ENCODE results near the gene CLSTN2. TPM values are rescaled to one million over a fixed set of nuclear protein-coding genes. Genes with fewer than 3 reads are reported as not detected.
A peak's percentile ranks its signal among the peaks of the same experiment; 100 is the strongest.

Gene CLSTN2
- polyA plus RNA-seq, 1 donor from 2014 or later, result not detected

DNA sequence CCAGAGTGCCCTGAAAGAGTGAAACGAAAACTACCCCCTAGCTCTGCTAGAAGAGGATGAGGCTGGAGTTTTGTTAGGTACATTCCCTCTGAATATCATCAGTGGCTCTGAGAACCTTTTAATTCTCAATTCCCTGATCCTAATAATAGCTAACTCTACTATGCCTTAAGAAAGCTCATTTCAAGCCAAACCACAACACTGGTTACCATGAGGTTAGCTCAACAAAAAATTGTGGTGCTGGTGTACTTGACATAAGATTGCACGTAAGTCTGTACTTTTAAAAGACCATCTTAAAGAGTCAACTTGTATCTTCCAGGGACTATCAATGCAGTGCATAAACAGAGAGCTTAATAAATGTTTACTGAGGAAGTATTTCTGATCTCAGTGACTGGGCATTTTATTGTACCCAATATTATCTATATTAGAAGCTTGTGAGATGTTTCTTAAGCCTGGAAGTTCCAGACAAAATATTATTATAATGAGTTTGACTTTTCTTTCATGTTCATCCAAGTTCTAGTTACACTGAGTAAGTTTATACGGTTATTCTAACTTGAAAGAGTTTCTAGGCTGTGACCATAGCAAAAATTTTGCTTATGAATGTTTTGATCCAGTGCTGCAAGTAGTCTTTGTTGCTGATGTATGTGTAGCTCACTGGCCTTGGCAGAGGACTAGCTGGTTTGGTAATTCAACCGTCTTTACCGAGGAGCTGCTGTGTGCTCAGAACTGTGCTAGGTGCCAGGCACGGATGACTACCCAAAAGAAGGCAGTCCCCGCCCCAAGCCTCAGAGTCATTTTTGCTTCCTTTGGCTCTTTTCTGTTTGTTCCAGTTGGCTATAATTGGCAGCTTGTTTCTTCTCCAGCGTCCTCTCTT, 408.5 kb downstream of the CLSTN2 start:
- Mint-ChIP-seq H3K27ac (no peak overlapping the region), H3K4me1 (no peaks in the 10 kb centered on the region), H3K36me3 (no peaks in the 10 kb centered on the region), H3K9me3 (no peaks in the 10 kb centered on the region), H3K4me3 (no peak overlapping the region), H3K27me3 (peaks cover 5% of the 10 kb centered on the region)

DNA sequence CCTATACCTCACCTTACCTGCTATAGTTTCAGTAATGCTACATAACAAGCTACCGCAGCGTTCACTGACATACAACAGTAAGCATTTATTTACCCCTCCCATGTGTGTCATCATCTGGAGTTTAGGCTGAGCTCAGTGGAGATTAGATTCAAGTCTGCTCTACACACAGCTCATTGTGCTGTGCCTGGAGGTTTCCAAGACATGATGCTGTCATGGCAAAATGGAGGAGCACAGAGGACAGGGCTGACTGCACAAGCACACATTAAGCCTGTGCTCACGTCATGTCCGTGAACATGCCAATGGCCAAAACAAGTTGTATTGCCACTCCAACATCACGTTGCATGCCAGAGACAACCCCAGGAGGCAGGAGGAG, 409.1 kb downstream of the CLSTN2 start:
- peaks cover 0 to 5% (median 4%) of the 10 kb centered on the region in 3 donors for H3K9me3 Mint-ChIP-seq
- H3K36me3 Mint-ChIP-seq, result no peaks in the 10 kb centered on the region
- H3K4me1 Mint-ChIP-seq, result no peaks in the 10 kb centered on the region
- peaks cover 5% of the 10 kb centered on the region for H3K27me3 Mint-ChIP-seq
- no peak overlapping the region for H3K27ac Mint-ChIP-seq
- H3K4me3 Mint-ChIP-seq, result no peak overlapping the region

DNA sequence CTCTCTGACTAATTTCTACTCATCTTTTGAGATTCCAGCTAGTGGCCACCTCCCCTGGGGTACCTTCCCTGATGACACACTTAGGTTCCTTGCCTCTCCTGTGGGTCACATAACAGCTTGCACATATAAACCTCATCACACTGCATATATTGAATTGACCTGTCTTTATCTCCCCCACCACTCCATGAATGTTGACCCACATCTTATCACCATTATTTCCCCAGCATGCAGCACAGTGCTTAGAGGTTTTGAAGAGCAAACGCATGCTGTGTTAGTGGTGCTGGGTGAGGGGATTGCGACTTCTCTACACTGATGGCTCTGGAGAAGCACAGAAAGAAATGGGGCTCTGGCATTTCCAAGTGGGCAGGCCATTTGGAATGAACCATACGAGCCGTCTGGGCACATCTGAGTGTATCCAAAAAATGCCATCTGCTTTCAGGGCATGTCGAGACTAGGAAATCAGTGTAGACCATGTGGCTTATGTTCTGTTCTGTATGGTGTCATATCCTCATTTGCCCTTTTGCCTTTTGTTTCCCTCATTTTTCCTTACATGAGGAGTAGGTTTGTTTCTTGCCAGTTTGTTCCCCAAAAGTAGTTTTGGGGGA, 409.7 kb downstream of the CLSTN2 start:
- no peaks in the 10 kb centered on the region for H3K4me1 Mint-ChIP-seq
- no peaks in the 10 kb centered on the region for H3K36me3 Mint-ChIP-seq

DNA sequence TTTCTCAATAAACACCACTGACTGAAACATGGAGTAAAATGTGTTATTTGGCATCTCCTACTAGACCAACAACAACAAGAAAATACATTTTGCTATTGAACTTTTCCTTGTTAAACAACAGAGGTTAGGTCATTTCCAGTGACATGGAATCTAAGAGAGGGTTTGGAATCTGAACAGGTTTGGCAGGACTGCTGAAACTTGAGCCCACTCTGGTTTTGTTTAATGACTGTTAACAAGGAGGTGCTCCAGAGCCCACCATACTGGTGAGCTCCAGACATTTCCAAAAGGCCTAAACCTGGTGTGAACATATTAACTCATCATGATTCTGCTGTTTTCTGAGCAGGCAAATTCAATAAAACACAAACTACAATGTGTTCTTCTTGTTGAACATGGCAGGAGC, 412.2 kb downstream of the CLSTN2 start:
- no peak overlapping the region for H3K27ac Mint-ChIP-seq
- H3K27me3 Mint-ChIP-seq, result peaks cover 5% of the 10 kb centered on the region
- no peaks in the 10 kb centered on the region for H3K36me3 Mint-ChIP-seq
- H3K4me1 Mint-ChIP-seq, result no peaks in the 10 kb centered on the region
- H3K4me3 Mint-ChIP-seq, result no peak overlapping the region
- peaks cover 0 to 7% (median 6%) of the 10 kb centered on the region in 3 donors for H3K9me3 Mint-ChIP-seq

More for the DNA sequence above, 409.7 kb downstream of the CLSTN2 start:
- H3K9me3 Mint-ChIP-seq, result peaks cover 0 to 7% (median 6%) of the 10 kb centered on the region in 3 donors
- peaks cover 5% of the 10 kb centered on the region for H3K27me3 Mint-ChIP-seq
- no peak overlapping the region for H3K4me3 Mint-ChIP-seq
- no peak overlapping the region for H3K27ac Mint-ChIP-seq

DNA sequence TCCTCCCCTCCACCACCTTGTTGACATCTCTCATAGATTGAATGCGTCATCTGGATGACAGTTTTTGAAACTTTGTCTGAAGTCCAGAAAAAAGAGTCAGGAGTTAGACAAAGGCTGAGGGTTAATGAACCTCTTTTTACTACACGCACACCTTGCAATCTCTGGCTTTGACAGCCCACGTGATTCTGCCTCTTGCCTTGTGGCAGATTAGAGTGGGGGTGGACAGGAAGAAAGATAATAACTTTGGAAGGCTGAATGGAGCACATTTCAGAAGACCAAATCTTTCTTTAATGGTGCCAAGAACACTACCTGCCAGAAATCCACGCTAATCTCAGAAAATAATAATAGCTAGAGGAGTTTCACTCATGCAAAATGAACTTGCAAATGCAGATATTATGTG, 415.0 kb downstream of the CLSTN2 start:
- H3K9me3 Mint-ChIP-seq, result peaks cover 0 to 7% (median 6%) of the 10 kb centered on the region in 3 donors
- no peaks in the 10 kb centered on the region for H3K4me1 Mint-ChIP-seq
- no peak overlapping the region for H3K4me3 Mint-ChIP-seq
- H3K27ac Mint-ChIP-seq, result no peak overlapping the region
- H3K27me3 Mint-ChIP-seq, result peaks cover 9% of the 10 kb centered on the region
- no peaks in the 10 kb centered on the region for H3K36me3 Mint-ChIP-seq

DNA sequence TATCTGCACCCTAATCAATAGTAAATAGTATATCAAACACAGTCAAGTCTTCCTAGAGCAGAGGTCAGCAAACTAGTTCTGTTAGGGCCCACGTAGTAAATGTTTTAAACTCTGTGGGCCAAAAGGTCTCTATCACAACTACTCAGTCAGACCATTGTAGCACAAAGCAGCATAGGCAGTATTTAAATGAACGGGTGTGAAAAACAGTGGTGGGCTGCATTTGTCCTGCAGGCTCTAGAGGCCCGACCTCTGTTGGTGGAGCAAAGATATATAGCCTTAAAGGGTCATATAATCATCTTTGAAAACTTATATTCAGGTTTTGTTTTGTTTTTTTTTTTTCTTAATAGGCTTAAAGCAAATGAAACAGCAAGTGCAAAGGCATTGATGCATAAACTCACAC, 416.5 kb downstream of the CLSTN2 start:
- Mint-ChIP-seq H3K4me1 (no peaks in the 10 kb centered on the region), H3K4me3 (no peak overlapping the region), H3K27me3 (peaks cover 9% of the 10 kb centered on the region), H3K36me3 (no peaks in the 10 kb centered on the region), H3K27ac (no peak overlapping the region), H3K9me3 (peaks cover 0 to 7% (median 6%) of the 10 kb centered on the region in 3 donors)

DNA sequence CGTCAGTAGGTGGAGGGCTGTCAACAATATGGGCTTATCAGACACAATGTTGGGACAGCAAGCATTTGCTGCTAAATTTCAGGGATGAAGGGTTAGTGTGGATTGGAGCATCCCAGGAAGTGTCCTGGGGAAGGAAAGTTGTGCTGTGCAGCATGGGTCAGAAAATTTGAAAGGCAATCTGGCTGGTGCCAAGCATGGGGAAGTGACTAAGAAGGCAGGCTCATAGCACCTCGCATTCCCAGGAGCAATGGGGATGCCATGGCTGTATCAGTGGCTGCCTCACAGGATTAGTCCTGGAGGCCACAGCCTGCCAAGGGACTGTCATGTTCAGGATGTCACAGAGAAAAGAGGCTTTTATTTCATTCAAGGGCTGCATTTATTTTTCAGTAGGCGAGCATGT, 420.5 kb downstream of the CLSTN2 start:
- H3K4me3 Mint-ChIP-seq, result no peak overlapping the region
- no peak overlapping the region for H3K27ac Mint-ChIP-seq

DNA sequence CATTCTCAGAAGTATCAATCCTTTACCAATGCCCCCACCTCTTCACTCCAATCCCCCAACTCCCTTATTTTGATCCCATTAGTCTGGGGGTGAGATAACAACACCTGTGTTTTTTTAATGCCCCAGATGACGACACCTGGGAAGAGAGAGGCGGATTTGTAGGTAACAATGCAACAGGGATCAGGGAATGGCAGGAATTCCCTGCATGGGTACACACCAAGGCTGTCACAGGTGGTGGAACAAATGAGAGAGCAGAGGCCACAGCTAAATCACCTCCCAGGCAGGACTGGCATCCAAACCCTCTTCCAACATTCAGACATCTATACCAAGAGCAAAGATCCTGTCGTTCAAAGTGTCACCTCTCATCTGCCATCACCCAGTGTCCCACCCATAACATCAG, 423.7 kb downstream of the CLSTN2 start:
- peaks cover 0 to 6% (median 0%) of the 10 kb centered on the region in 3 donors for H3K9me3 Mint-ChIP-seq
- H3K4me1 Mint-ChIP-seq, result no peaks in the 10 kb centered on the region
- H3K27ac Mint-ChIP-seq, result no peak overlapping the region
- no peak overlapping the region for H3K4me3 Mint-ChIP-seq
- H3K27me3 Mint-ChIP-seq, result peaks cover 10% of the 10 kb centered on the region
- H3K36me3 Mint-ChIP-seq, result no peaks in the 10 kb centered on the region

More for the DNA sequence above, 420.5 kb downstream of the CLSTN2 start:
- H3K4me1 Mint-ChIP-seq, result no peaks in the 10 kb centered on the region
- no peaks in the 10 kb centered on the region for H3K9me3 Mint-ChIP-seq
- H3K36me3 Mint-ChIP-seq, result no peaks in the 10 kb centered on the region
- H3K27me3 Mint-ChIP-seq, result peaks cover 10% of the 10 kb centered on the region

DNA sequence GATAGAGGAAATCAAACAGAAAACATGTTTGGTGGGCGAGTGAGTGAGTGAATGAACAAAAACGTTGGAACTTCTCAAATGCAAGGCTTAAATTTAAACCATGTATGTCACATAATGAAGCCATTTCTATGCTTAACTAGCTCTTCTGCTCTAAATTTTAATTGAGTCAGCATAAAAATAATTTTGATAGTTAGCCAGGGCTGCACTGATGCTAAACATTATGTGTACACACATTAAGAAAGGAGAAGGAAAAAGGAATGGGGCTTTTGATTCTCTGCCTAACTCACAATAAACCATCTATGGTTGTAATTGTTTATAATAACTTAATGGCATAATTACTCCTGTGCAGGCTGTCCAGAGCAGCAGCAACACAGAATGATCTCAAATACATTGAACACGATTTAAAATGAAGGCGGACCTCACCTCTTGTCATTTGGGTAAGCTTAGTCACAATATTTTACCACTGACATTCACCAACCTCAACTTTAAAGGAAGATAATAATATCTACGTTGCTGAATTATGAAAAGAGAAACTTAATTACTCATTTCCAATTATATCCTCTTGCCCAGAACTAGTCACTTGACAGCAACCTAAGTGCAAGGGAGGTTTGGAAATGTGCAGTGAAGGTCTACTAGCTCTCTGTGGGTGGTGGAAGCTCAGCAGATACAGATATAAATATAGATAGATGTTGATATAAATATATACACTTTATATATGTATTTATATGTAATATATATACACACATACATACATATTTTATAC, 424.4 kb downstream of the CLSTN2 start:
- Mint-ChIP-seq H3K36me3 (no peaks in the 10 kb centered on the region), H3K27ac (no peak overlapping the region), H3K4me3 (no peak overlapping the region), H3K4me1 (no peaks in the 10 kb centered on the region), H3K27me3 (peaks cover 7% of the 10 kb centered on the region), H3K9me3 (peaks cover 0 to 6% (median 2%) of the 10 kb centered on the region in 3 donors)

DNA sequence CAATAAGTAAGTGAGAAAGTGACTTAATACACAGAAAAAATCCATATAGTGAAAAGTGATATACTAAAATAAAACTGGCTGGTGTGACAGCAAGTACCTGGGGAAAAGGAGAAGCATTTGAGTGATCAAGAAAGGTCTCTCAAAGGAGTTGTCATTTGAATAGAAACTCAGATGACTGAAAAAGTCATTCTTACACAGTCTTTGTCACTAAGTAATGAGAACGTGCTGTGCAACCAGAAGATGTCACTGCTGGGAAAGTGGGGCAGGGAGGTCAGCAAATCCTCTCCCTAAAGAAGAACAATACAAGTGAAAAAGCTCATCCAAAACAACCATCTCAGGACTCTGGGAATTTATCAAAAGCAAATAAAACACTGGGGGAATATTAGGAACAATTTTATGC, 425.3 kb downstream of the CLSTN2 start:
- Mint-ChIP-seq H3K9me3 (peaks cover 0 to 6% (median 2%) of the 10 kb centered on the region in 3 donors), H3K4me3 (no peak overlapping the region), H3K4me1 (no peaks in the 10 kb centered on the region), H3K27me3 (peaks cover 5% of the 10 kb centered on the region), H3K27ac (no peak overlapping the region), H3K36me3 (no peaks in the 10 kb centered on the region)

DNA sequence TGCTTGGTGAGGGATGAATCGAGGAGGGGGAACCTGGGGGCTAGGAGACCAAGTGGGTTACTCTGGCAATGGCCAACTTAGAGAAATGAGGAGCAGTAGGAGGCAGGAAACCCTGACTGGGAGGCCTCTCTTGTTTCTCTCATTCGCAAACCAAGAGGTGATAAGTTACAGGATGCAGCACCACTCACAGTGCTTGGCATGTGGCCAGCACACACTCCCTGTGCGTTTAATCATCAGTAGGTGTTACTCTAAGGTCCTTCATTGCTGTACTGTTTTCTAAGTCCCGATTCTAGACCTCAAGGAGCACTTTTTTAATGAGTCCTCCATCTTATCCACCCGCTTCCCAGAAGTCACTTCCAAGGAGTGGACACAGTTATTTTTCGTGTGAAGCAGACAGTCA, 428.8 kb downstream of the CLSTN2 start:
- no peaks in the 10 kb centered on the region for H3K27me3 Mint-ChIP-seq
- no peak overlapping the region for H3K4me3 Mint-ChIP-seq
- H3K27ac Mint-ChIP-seq, result no peak overlapping the region
- no peaks in the 10 kb centered on the region for H3K36me3 Mint-ChIP-seq
- H3K9me3 Mint-ChIP-seq, result peaks cover 0 to 6% (median 4%) of the 10 kb centered on the region in 3 donors
- H3K4me1 Mint-ChIP-seq, result no peaks in the 10 kb centered on the region

DNA sequence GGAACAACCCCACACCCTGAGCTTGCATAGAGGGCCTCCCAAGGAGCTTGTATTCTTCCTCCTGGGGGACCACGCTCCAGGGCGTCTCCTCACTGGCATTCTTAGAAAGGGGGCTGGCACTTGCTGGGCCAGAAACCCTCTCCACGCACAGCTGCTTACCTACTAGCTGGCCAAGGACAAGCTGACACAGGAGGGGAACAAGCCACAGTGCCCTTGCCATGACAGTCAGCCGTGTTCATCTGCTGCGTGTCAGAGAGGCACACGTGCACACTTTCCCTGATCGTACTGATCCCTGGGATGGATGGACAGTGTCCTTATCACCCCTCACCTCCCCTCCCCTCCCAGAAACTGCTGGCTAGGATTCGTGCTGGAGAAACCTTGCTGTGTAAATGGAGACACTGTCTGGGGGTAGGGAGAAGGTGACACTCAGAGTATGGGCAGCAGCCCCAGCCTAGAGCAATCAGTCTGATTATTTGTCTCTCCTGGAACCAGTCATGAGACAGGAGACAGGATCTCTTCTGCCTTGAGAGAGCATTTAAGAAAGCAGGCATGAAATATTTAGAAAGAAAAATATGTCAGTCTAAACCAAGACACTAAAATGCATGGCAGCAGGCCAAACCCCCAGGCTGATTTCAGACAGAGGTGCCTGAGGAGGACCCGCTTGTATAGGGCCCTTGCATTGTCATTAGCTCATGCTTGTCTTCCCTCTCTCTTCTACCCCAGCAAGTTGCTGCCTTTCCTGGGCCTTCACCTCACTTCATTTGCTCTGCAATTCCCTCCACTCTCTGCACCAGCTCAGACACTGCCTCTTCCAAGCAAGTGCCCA, 431.1 kb downstream of the CLSTN2 start:
- Mint-ChIP-seq H3K4me1 (no peaks in the 10 kb centered on the region), H3K27ac (peak overlapping the region in 1 of 3 donors; percentile 25), H3K36me3 (no peaks in the 10 kb centered on the region), H3K27me3 (no peaks in the 10 kb centered on the region), H3K9me3 (peaks cover 0 to 4% (median 2%) of the 10 kb centered on the region in 3 donors), H3K4me3 (no peak overlapping the region)

DNA sequence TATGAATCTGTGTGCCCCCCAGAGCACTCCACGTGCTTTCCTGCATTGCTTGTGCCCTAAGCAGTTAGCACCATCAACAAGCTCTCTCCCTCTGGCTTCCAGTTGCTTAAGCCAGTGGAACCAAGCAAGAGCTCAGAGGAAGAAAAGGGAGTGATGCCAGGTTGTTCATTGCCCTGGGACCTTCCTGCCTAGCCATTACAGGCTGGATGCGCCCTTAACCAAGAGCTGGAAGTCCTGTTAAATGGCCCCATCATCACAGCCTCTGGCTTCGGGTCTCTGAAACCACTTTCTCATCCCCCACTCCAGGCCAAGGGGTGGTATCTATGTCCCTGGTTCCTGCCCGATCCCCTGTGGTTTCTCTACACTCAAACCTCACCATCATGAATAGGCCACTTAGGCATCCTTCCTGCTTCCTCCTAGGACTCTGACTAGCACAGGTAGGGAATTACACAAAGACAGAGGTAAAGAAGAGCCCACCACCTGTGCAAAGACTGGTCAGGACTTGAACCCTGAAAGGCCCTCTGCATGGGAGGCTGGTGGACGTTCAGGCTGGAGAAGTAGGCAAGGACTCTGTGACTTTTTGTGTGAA, 433.3 kb downstream of the CLSTN2 start:
- Mint-ChIP-seq H3K27me3 (no peaks in the 10 kb centered on the region), H3K4me3 (no peak overlapping the region), H3K27ac (no peak overlapping the region), H3K36me3 (no peaks in the 10 kb centered on the region), H3K4me1 (no peaks in the 10 kb centered on the region), H3K9me3 (peaks cover 0 to 4% (median 0%) of the 10 kb centered on the region in 3 donors)

DNA sequence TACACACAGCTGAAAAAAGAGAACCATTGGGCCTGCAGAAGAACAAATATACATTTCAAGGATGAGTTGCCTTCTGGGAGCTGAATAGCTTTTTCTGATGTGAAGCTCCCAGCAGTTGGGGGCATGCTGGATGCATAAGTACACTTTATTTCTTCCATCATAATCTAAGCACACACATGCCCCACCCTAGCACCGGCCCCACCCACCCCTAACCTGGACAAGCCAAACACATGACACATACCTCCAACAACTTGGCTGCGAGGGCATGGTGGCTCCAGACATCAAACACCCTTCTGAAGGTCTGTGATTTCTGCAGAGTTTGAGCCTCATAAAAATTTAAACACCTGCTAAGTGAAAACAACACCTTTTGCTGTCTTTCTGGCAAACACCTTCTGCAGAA, 435.7 kb downstream of the CLSTN2 start:
- Mint-ChIP-seq H3K36me3 (no peaks in the 10 kb centered on the region), H3K4me1 (no peaks in the 10 kb centered on the region), H3K27me3 (no peaks in the 10 kb centered on the region), H3K9me3 (peaks cover 0 to 2% (median 0%) of the 10 kb centered on the region in 3 donors), H3K27ac (no peak overlapping the region), H3K4me3 (no peak overlapping the region)
